HL-60/S4 treated with retinoic acid at 250 ng/mL for 4 days and 3 days (cell line): Measurements from ENCODE around the gene SPACDR.
"Not testable (repeated sequence)": the region's sequence is repeated elsewhere in the genome, so short reads cannot be mapped to it uniquely, and the experiment has no call there.

Experiments
- in situ Hi-C: fragments of 300-500 bp; cut with MboI; formaldehyde crosslinking; loops from 2 replicates; pipeline ENCODE4 v1.7.0; 2022; ENCODE audit warnings: low sequenced_read_pairs

Gene SPACDR, protein sequence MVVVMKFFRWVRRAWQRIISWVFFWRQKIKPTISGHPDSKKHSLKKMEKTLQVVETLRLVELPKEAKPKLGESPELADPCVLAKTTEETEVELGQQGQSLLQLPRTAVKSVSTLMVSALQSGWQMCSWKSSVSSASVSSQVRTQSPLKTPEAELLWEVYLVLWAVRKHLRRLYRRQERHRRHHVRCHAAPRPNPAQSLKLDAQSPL

DNA sequence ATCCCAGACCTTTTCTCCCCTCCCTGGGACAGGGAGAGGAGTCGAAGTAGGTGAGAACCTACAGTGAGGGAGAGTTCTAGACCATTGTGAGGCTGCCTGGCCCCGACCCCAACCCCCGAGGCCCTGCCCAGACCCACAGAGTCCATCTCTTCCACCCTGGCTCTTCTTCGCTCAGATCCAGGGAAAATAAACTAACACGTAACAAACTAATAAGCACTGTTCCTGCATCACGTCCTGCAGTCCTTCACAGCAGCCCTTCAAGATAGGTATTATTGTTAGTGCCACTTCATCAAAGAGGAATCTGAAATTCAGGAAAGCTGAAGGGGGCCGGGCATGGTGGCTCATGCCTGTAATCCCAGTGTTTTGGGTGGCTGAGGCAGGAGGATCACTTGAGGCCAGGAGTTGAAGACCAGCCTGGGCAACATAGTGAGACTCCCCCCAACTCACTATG is at the start of gene SPACDR:
SPACDR (minus strand) TSS at position 51 of the 451 bp plus-strand sequence. CDS start 235 bp downstream, outside the sequence.
- in situ Hi-C loops = no loop called here

DNA sequence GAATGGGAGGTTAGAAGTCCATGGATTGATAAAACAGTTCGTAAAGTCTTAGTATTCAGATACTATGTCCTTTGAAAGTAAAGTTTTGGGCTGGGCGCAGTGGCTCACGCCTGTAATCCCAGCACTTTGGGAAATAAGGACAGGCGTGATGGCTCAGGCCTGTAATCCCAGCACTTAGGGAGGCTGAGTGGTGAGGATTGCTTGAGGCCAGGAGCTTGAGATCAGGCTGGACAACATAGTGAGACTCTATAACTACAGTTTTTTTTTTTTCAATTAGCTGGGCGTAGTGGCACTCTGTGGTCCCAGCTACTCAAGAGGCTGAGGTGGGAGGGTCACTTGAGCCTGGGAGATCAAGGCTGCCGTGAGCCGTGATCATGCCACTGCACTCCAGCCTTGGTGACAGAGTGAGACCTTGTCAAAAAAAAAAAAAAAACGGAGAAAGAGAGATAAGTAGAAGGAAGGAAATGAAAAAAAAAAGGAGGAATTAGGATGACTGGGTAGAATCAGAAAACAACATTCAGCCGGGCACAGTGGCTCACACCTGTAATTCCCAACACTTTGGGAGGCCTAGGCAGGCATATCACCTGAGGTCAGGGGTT is 49.3 kb upstream of the SPACDR start:
- in situ Hi-C loops = no loop called here

DNA sequence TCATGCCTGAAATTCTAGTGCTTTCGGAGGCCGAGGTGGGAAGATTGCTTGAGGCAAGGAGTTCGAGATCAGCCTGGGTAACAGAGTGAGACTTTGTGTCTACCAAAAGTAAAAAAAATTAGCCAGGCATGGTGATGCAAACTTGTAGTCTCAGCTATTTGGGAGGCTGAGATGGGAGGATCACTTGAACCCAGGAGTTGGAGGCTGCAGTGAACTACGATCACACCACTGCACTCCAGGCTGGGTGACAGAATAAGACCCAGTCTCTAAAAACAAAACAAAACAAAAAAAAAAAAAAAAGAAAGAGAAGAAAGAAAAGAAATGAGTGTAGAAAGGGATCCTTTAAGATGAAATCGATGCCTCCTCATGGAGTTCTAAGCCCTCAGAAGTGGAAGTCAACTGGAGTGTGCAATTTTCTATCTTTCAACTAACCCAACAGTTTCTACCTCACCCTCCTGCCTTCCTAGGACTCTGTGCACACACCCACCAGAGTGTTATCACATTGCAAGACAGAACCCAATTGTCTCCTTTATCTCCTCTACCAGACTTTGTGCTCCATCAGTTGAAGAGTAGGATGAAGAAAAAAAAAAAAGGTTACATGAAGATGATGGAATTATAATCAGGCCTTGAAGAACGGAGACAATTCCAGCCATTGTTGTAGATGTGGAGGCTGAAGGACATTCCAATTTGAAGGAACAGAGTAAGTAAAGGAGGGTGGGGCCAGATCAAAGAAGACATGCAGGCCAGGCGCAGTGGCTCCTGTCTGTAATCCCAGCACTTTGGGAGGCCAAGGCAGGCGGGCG is 46.6 kb upstream of the SPACDR start:
- in situ Hi-C loops = no loop called here

DNA sequence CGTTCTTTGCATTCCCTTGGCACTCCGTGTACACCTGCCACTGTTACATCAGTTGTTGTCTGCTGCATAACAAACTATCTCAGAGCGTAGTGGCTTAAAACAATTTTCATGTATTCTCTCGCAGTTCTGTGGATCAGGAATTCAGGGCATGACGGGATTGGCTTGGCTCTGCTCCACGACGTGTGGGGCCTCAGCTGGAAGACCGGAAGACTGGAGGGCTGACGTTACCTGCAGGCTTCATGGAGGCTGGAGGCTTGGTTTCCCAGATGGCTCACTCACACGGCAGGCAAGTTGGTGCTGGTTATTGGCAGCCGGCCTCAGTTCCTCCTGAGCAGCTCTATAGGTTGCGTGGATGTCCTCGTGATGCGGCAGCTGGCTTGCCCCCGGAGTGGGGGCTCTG is 45.2 kb upstream of the SPACDR start:
- in situ Hi-C loops = no loop called here

DNA sequence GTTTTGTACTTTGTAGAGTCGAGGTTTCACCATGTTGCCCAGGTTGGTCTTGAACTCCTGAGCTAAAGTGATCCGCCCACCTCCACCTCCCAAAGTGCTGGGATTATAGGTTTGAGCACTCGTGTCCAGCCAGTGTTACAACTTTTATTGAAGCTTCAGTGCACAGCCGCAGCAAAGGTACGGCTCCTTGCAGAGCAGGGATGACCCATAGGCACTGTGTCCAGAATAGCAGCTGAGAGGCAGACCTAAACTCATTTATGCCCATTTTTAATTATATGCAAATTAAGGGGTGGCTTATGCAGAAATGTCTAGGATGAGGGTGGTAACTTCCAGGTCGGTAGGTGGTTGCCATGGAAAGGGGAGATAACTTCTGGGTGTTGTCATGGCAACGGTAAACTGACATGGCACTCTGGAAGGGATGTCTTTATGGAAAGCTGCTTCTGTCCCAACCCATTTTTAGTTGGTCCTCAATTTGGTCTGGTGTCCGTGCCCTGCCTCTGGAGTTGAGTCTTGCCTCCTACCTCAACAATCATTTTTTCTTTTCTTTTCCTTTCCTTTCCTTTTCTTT is 42.4 kb upstream of the SPACDR start:
- in situ Hi-C loops = no loop called here

DNA sequence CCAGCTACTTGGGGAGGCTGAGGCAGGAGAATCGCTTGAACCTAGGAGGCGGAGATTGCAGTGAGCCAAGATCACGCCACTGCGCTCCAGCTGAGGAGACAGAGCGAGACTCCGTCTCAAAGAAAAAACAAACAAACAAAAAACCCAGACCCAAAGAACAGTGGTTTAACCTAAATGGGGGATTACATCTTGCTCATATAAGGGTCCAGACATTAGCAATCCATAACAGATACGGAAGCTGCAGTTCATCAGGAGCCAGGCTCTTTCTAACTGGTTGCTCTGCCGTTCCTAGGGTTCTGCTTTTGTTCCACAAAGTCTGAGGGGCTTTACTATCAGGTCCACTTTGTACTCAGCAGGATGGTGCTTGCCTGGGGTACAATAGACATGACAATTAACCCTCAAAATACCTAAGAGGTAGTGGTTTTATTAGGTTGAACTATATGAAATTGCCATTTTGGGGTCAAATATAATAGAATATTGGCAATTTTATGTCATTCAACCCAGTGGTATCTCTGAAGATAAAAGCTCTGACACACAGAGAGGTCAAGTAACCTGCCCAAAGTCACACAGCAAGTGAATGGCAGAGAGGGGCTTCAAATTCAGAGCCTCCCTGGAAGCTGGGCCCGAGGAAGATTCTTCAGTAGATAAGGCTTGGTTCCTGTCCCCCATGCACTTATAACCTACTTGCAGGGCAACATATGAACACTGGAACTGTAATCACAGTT is 41.0 kb upstream of the SPACDR start:
- in situ Hi-C loops = no loop called here

DNA sequence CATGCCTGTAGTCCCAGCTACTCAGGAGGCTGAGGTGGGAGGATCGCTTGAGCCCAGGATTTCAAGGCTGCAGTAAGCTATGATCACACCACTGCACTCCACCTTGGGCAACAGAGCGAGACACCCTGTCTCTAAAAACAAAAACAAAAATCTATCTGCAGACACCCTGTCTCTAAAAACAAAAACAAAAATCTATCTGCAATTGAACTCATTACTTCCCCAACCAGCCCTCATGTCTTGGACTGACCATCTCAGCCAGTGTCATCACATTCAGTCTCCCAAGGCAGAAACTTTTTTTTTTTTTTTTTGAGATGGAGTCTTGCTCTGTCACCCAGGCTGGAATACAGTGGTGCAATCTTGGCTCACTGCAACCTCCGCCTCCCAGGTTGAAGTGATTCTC is 40.0 kb upstream of the SPACDR start:
- in situ Hi-C loops = not testable (repeated sequence)

DNA sequence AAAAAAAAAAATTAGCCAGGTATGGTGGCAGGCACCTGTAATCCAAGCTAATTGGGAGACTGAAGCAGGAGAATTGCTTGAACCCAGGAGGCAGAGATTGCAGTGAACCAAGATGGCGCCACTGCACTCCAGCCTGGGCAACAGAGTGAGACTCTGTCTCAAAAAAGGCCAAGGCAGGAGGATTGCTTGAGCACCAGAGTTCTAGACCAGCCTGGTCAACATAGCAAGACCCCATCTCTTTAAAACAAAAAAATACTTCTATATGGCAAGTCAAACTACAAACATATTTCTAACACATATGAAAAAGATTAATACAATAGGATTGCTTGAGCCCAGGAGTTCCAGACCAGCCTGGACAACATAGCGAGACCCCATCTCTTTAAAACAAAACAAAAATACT is 36.7 kb upstream of the SPACDR start:
- in situ Hi-C loops = not testable (repeated sequence)

DNA sequence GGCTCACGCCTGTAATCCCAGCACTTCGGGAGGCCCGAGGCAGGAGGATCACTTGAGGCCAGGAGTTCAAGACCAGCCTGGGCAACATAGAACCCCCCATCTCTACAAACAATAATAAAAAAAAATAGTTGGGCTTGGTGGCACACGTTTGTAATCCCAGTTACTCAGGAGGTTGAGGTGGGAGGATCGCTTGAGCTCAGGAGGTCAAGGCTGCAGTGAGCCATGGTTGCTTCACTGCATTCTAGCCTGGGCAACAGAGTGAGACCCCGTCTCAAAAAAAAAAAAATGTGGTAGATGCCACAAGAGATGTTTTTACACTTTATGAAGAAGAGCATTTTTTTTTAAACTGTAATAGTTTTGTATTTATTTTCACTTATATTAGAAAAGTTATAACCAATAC is 32.4 kb upstream of the SPACDR start:
- in situ Hi-C loops = no loop called here

DNA sequence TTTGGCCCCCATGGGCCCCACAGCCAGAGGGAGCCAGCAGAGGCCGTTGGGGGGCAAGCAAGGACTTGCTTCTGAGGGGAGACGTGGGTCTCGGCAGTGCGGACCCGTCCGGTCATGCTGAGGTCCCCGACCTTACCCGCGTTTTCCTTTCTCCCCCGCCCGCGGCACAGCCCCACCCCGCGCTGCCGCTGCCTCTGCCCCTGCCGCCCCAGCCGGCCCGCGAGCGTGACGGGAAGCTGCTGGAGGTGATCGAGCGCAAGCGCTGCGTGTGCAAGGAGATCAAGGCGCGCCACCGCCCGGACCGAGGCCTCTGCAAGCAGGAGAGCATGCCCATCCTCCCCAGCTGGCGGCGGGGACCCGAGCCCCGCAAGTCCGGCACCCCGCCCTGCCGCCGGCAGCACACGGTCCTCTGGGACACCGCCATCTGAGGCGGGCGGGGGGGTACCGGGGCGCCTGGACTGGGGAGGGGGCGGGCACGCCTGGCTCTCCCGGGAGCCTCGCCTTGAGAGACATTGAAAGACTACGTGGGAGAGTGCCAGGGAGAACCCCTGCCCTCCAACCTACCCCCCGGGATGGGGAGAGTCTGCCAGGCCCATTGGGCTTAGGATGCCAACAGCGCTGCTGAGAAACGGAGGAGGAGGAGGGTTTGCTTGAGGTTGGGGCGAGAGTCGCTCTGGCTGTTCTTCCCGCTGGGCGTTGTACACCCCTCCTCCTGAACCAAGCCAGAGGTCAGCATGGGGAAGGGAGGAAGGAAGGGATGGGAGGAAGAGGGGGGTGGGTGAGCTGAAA is 29.6 kb upstream of the SPACDR start:
- in situ Hi-C loops = no loop called here

DNA sequence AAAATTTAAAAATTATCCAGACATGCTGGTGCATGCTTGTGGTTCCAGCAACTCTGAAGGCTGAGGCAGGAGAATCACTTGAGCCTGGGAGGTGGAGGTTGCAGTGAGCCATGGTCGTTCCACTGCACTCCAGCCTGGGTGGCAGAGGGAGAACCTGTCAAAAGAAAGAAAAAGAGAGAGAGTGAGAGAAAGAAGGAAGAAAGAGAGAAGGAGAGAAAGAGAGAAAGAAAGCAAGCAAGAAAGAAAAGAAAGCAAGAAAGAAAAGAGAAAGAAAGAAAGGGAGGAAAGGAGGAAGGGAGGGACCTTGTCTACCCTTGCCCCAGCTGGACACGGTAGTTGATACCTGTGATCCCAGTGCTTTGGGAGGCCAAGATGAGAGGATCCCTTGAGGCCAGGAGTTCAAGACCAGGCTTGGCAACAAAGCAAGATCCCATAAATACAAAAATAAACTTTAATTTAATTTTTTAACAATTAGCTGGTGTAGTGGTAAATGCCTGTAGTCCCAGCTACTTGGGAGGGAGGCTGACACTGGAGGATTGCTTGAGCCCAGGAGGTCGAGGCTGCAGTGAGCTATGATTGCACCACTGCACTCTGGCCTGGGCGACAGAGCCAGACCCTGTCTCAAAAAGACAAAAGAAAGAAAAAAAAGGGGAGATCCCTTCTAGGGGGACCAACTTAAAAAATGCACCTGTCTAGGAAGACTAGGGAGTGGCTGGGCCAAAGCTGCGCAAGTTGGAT is 28.8 kb upstream of the SPACDR start:
- in situ Hi-C loops = no loop called here

DNA sequence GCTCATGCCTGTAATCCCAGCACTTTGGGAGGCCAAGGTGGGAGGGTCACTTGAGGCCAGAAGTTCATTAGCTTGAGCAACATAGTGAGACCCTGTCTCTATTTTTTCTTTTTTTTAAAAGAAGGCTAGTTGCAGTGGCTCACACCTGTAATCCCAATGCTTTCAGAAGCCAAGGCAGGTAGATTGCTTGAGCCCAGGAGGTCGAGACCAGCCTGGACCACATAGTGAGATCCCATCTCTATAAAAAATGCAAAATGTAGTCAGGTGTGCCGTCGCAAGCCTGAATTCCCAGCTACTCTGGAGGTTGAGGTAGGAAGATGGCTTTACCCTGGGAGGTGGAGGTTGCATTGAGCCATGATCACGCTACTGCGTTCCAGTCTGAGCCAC is 27.1 kb upstream of the SPACDR start:
- in situ Hi-C loops = no loop called here

DNA sequence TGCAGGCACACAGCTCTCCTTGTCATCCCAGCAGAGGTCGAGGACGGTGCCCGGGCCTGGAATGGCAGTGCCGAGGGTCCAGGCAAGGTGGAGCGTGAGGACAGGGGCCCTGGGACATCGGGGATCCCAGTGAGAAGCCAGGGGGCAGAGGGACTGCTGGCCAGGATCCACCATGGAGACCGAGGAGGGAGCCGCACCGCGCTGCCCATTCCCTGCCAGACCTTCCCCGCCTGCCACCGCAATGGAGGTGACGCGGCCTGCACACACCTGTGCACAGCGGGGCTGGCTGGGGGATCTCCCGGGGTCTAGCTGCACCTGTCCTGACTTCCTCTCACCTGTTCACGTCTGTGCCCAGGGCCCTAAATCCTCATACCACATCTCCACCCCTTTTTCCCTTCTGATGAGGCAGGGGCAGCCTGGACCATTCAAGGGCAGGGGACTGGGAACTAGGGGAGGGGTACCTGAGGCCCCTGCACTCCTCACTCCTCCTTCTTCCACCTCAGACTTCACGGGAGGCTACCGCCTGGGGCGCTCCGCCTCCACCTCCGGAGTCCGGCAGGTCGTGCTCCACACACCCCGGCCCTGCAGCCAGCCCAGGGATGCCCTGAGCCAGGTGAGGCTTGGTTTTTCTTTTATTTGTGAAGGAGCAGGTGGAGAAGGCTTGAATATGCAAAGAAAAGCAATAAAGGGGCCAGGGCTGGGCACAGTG is 26.6 kb upstream of the SPACDR start:
- in situ Hi-C loops = no loop called here

DNA sequence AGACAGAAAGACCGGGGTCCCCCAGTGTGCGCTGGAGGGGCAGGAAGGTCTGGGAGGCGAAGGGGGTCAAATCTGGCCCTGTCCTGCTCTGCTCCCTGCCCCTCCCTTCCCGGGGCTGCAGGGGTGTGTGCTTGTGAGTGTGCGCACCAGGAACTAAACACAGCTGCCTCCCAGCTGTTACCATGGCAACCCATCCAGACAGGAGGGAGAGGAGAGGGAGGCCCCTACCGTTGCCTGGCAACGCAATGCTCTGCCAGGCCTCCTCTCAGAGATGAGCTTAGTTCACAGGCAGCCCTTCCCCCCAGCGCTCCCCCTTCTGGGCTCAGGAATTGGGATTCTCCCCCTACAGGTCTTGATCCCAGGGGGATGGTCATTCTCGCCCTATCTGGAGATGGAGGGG is 25.8 kb upstream of the SPACDR start:
- in situ Hi-C loops = no loop called here

DNA sequence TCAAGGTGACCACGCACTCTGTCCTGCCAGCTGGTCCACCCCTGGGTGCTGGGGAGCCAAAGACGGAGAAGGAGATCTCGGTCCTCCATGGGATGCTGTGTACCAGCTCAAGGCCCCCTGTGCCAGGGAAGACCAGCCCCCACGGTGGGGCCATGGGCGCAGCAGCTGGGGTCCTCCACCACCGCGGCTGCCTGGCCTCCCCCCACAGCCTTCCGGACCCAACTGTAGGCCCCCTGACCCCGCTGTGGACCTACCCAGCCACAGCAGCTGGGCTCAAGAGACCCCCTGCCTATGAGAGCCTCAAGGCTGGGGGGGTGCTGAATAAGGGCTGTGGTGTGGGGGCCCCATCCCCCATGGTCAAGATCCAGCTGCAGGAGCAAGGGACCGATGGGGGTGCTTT is 25.1 kb upstream of the SPACDR start:
- in situ Hi-C loops = no loop called here

DNA sequence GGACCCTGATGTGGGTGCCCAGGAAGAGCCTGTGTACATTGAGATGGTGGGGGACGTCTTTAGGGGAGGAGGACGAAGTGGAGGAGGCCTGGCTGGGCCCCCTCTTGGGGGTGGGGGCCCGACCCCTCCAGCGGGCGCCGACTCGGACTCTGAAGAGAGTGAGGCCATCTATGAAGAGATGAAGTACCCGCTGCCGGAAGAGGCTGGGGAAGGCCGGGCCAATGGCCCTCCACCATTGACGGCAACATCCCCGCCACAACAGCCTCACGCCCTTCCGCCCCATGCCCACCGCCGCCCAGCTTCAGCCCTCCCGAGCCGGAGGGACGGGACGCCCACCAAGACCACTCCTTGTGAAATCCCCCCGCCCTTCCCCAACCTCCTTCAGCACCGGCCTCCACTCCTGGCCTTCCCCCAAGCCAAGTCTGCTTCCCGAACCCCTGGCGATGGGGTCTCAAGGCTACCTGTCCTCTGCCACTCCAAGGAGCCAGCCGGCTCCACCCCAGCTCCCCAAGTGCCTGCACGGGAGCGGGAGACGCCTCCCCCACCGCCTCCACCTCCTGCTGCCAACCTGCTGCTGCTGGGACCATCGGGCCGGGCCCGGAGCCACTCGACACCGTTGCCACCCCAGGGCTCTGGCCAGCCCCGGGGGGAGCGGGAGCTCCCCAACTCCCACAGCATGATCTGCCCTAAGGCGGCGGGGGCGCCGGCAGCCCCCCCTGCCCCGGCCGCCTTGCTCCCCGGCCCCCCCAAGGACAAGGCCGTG is 24.5 kb upstream of the SPACDR start:
- in situ Hi-C loops = no loop called here

DNA sequence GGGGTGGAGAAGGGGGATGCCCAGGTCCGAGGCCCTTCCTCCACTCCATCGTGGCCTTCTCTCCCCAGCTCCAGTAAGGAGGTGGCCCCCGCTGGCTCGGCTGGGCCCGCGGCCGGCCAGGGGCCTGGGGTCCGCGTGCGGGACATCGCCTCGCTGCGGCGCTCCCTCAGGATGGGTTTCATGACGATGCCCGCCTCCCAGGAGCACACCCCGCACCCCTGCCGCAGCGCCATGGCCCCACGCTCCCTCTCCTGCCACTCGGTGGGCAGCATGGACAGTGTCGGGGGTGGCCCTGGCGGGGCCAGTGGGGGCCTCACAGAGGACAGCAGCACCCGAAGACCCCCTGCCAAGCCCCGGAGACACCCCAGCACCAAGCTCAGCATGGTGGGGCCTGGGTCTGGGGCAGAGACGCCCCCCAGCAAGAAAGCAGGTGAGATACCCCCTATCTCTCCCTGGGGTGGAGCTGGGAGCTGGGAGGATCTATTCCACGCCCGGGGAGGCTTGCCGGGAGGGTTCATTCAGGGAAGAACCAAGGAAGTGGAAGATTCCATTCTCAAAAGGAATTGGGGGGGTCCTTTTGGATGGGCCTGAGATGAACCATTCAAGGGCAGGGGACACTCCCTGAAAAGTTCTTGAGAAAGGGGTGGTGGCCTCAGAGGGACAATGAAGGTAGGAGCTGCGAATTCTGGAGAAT is 22.8 kb upstream of the SPACDR start:
- in situ Hi-C loops = no loop called here
